Hippocampal formation (tissue), 2 donors: ENCODE measurements around the gene RMI2.

Source experiments
- DNase-seq, 2 donors: peaks; one replicate each; lab custom pipeline; 2025; lab: John Stamatoyannopoulos, UW

Gene RMI2

DNA sequence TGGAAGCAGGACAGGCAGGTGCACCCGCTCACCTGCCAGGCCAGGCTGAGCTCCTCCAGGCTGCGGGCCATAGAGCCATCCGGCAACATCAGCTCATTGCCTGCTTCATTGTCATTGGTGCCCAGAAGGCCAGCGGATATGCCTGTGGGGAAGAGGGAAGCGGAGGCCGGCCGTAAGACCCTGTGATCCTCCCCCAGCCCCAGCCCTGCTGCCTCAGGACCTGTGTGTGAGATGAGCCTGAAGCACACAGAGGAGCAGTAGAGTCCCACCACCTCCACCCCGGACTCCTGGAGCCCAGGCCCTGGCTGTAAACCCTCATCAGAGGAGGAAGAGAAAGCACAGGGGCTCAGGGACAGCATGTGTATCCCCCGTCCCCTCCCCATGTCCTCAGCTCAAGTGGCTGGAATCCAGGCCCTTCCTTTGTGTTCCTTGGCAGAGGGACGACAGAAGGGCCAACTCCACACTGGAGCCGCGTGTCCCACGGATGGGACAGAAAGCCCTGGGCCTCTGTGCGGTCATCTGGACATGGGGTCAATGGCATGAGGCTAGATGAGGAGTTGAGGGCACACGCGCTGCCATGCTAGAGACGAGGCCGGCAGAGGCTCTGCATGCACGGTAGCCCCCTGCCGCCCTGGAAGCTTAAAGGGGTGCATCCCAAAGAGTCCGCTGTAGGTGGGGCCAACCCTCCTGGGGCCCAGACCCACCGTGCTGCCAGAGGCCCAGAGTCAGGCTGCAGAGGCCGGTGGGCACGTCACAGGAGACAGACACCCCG, 39.1 kb downstream of the RMI2 start:
- DNase-seq, result no peak

DNA sequence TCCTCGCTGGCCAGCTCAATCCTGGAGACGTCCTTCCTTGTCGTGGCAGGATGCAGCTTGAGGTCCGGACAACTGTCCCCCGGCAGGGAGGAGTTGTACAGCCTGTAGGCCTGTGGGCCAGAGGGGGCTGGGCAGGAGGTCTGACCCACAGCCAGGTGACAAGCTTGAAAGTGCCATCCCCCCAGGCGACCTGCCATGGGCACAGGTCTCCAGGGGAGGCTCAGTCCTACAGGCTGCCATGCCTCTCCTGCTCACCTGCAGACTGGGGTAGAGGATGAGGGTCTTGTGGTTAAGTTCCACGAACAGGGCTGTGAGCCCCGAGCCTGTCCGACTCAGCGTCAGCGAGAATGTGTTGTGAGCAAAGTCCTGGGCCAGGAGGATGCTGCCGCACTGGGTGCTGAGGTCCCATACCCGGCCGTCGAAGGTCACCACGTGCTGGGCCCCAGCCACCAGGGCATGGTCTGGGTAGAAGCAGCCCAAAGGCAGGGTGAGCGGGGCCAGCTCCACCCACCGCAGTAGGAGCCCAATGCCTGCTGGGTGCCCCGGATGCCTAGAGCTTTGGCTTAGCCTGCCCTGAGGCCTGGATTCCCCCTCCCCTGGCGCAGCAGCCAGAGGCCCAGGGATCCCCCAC, 39.8 kb downstream of the RMI2 start:
- DNase-seq, result no peak

DNA sequence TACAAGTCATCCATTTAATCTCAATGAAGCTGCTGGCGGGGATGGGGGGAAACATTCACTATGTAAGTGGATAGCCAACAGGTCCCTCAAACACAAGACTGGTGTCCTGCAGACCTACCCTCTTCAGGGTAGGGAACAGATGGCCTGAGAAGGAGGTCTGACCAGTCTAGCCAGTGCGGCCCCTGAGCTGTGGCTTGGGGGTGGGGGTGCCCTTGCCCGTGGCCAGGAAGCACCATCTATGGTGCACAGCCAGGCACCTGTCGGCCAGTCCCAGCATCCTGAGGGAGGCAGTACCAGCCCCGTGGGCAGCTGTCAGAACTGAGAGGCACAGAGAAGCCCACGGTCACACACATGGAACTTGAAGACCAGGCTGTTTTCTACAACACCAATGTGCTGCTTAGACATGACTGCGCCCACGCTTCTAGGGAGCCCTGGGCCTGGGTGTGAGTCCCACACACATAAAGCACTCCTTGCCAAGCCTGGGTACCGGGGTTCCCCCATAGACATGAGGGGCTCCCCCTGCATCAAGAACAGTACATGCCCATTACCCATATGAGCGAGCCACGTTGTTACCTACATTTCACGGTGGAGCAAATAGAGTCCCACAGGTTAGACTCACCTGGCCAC, 40.9 kb downstream of the RMI2 start:
- no peak for DNase-seq

DNA sequence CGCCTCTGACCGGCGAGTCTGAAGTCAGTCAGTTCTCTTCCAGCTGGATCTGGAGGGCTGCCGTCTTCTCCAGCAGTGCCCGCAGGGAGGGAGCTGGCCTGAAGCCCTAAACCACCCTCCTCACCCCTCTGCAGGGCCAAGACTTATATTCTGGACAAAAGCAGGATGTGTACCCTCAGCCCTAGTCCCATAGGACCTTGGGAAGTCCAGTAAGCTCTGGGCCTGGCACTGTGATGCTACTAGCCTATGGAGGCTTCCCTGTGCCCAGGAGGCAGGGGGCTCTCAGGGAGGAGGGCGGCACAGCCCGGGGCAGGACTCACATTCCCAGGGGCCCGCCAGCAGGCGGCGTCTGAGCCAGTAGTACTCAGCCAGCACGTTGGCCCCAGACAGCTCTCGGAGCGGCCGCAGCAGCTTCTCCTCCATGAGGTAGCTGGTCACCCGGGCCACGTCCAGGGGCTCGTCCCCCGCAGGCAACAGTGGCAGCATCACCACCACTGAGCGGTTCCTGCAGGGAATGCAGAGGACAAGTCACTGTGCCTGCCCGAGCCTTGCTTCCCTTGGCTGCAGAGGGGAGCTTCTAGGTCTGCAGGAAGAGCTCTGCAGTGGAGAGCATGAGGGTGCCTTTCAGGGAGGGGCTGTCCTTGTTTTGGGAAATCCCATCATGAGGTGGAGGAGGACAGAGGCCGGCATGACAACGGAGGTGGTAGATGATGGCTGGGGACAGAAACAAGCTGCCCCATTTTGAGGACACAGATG, 41.7 kb downstream of the RMI2 start:
- DNase-seq, result no peak

DNA sequence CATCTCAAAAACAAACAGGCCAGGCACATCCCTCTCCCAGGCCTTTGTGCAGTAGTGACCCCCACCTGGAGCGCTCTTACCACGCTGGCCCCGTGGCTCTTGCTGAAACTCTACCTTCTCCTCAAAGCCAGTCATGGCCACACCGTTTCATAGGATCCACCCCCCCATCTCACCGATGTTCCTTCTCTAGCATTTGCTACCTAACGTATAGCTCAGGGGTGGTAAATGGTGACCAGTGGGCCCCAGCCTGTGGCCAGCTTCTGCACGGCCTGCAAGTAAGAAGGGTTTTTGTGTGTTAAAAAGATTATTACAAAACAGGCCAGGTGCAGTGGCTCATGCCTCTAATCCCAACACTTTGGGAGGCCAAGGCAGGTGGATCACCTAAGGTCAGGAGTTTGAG, 43.8 kb downstream of the RMI2 start:
- no peak for DNase-seq

DNA sequence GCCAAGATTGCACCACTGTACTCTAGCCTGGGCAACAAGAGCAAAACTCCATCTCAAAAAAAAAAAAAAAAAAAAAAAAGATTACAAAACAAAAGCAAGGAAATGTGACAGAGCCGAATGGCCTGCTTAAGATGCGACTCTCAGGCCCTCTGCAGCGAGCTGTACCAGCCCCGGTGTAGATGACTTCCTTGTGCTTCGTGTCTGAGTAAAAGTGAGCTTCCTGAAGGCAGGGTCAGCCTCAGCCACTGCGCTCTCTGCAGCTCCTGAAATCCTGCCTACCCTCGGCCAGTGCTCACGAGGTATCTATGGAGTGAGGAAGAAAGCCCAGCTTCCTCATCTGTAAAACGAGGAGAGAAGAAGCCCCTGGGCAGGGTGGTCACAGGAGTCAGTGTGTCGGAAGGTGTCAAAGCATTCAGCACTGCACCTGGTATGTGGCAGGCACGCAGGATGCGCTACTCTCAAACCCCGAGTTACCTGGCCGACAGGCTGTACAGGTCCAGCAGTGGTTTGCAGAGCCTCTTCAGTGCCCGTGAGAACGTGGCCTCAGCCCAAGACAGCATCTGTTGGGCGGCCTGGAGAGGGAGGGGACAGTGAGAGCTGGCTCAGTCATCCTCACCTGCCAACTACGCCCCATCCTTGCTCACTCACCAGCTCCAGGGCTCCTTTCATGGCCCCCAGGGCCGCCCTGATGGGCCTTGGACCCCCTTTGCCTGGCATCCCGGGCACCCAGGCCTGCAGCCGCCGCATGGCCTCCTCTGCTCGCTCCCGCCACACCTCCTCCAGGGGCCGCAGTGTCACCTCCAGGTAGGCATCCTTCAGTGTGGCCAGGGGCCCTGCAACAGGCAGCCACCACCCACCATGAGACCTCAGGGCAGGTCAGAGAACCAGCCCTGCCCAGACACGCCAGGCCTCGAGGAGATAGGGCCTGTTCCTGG, 44.6 kb downstream of the RMI2 start:
- no peak for DNase-seq

DNA sequence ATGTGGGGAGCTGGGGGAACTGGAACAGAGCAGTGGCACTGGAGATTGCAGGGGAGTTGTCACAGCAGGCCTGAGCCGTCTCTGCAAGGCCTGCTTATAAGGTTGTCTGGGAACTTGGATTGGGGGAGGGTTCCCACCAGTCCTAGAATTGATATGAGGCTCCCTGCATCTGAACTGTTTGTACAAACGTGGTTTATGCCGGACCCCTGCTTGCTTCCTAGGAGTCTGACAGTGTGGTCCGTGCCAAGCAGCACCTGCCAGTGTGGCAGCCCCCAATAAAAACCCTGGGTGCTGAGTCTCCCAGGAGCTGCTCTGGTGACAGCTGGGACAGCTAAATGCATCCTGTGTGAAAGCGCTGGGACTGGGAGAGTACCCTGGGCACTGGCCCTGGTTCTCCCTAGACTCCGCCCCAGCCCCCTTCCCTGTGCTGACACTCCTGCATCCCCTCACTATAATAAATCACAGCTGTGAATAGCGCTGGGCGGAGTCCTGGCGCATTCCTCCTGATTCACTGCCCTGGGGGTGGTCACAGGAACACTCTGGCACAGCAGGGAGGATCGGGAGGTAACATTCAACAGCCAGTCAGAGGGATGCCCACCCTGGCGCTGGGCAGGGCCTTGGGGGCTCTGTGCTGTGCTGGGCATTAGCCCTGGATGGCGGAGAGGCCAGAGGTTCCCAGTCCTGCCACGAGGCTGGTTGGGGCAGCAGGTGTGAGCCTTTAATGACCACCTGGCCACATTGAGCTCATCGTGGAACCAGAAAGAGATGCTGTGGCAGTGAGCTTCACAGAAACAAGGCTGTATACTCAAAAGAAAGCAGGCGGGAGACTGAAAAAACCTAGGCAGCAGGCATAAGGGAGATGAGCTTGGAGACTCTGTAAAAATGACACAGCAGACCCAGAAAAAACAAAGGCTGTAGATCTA, 45.6 kb downstream of the RMI2 start:
- DNase-seq, result no peak

DNA sequence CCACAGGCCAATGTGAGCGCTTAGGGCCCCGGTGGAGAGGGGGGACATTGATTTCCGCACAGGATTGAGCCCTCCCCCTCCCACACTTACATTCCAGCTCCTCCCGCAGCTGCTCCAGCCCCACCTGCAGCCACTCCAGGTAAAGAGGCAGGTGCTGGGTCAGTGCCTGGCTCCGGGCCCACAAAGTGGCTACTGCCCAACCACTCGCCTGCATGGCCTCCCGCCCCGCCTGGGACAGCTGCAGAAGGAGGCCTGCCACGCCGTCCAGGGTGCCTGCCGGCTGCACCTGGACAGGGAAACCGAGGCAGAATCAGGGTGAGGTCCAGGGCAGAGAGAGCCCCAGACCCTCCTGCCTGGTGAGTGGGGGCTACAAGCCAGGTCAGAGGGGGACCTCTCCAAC, 46.3 kb downstream of the RMI2 start:
- DNase-seq, result no peak

DNA sequence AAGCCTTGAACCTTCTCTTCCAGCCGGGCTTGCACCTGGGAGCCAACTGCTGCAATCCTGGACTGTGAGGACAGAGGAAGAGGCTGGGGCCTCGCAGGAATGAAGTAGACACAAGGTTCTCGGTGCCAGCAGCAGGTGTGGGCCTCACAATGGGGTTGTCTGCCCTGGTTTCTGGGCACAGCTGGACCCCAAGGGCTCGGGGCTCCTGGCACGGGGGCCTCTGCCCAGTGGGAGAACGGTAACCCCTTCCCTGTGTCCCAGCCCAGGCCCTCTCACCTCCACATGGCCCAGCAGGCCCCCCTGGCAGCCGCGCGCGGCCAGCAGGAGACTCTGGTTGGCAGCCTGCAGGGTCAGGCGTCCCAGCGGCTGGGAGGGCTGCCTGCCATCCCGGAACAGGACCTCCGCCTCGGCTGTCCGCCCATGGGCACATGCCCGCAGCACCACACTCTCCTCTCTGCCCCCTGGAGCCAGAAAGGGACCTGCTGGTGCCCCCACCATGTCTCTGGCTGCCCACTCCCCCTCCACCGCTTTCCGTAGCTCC, 46.9 kb downstream of the RMI2 start:
- no peak for DNase-seq

DNA sequence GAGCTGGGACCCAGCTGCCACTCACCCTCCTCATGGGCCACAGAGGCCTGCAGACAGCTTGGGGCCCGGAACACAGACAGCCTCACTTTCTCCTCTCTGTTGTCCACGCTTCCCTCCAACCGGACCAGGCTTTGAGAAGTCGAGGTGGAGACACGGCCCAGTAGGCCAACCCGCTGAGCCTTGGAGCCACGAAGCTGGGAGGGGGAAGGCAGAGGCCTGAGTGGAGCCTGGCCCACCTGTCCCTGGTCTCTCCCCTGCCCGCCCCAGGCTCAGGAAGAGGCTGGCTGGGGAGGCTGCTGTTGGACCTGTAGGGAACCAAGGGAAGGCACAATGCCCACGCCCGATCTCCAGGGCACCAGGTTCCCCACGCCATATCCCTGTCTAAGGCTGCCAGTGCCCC, 48.1 kb downstream of the RMI2 start:
- no peak for DNase-seq

DNA sequence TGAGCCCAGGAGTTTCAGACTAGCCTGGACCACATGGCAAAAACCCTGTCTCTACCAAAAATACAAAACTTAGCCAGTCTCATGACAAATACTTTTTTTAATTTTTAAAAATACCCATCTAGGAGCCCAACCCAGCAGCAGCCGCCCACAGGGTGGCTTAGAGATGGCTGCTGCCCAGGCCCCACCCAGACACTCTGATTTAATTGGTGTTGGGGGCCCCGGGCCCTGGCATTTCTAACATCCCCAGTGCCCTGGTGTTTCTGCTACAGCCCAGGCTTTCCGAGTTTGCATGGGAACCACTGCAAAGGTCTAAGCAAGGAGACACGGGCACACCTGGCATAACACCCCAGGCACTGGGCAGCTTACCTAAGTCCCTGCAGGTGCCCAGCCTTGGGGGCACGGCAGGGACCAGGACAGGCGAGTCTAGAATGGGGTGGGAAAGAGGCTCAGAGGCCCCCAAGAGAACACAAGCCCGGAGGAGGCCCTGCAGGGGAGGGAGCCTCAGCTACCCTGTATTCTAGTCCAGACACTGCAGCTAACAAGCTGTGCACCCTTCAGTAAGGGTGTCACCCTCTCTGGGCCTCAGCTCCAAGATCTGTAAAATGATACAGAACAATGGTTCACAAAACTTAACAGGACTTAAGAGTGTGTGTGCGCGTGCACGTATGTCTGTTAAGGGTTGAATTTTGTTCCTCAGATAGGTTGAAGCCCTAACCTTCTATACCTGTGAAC, 48.8 kb downstream of the RMI2 start:
- DNase-seq, result no peak

DNA sequence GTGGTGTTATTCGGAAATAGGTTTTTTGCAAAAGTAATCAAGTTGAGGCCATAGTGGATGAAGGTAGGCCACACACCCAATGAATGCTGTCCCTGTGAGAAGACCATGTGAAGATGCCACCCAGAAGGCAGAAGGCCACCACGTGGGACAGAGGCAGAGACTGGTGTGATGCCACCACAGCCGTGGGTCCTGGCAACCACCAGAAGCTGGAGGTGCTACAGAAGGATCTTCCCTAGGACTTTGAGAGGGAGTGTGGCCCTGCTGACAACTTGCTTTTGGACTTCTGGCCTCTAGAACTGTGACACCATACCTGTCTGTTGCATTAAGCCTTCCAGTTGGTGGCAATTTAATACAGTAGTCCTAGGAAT, 49.3 kb downstream of the RMI2 start:
- DNase-seq, result no peak

DNA sequence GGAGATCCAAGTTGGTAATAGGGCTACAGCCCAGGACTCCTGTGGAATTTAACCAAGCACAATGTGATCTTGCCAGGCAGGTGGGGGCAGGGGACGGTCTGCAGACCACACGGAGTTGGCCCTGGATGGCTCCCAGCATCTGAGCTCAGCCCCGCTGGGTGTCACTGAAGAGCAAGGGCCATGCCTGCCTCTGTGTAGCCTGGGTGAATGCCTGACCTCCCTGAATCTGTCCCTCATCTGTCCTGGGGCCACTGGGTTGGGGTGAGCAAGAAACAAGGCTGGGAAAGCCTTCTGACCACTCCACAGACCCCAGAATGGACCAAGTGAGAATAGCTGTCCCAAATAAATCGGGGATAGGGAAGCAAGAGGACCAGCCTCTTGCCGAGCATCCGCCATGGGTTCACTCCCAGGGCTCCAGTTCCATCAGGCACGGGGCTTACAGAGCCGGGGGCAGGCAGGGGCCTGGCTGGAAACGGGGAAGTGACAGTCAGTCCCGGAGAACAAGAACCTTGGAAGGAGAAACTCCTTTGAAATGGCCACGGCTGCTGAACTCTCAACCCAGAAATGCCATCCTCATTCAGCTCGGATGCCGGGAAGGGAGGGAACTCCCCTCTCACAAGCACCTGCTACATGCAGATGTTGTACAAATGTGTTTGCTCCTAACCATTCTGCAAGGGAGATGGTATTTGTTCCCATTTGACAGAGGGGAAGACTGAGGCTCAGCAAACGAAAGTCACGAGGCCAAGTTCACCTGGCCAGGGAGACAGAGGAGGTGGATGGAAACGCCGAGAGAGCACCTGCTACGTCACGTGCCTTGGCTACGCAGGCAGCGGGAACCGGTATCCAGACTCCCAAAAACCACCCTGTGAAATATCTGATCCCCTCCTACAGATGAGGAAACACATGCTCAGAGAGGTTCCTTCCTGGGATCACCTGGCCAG, 50.0 kb downstream of the RMI2 start:
- DNase-seq, result no peak

DNA sequence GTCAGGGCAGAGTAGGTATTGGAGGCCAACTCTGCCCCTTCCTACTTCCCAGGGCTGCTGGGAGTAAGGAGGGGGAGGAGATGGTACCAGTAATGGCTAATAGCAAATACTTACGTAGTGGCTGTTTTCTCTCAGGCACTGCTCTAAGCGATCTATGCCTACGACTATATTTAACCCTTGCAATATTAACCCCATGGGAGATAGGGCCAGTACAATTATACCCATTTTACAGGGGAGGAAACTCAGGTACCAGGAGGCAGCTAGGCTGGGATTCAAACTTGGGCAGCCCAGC, 50.6 kb downstream of the RMI2 start:
- DNase-seq, result no peak

DNA sequence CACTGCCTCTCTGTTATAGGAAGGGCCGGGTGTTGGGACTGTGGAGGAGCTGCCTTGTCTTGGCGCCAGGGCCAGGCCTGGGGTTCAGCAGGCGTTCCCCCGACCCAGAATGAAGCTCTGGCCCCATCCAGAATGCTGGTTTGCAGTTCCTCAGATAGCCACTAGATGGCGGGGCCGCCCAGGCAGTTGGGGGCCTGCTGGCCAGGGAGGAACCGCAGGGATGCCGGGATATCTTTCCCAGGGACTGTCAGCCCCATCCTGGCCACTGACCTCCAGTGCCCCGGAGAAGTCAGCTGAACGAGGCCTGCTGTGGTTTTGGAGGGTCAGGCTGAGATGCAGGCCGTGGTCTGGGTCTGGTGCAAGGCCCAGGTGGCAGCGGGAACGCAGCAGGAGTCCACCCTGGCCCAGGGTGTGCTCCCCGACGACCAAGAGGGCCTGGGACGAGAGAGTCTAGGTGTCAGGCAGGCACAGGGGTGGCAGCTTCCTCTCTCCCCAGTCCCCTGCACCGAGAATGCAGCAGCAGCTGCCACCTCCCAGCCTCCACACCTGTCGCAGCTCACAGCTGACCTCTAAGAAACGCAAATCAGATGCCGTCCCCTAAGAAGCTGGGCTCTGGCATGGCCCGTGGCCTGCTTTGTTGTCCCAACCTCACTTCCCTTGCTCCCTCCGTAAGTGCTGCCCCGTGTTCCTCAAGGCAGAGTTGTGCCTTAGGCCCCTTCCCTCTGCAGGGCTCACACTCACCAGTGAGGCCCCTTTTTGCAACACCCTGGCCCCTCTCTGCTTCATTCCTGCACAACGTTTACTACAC, 51.2 kb downstream of the RMI2 start:
- DNase-seq, result peak; percentile 45 to 57

DNA sequence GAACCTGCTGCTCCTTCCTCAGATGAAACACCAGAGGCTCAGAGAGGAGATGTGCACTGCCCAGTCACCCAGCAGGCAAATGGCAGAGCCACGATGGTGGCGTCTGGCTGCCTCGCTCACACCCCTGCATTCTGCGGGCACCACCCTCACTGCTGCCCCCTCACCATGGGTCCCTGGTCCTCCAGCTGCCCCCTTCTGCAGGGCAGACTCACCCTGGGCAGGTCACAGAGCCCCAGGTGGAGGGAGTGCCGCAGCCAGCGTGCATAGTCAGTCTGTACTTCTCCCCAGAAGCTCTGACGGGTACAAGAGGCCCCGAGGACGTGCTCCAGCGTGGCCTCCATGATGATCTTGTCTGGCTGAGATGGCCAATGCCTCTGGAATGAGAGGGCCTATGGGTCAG, 52.9 kb downstream of the RMI2 start:
- DNase-seq, result no peak

DNA sequence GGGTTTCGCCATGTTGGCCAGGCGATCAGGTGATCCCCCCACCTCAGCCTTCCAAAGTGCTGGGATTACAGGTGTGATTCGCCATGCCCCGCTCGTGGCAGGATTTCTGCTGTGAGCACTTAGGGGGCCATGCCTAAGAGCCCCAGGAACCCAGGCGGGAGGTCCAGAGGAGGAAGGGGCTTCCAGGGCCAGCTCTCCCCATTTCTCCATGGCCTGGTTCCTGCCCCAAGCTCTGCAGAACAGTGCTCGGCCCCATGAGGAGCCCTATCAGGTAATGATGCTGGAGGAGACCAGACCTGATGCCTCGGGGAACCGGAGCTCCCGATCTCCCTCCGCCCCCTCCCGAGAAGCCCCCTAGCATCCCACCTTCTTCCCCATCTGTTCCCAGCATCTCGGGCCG, 53.6 kb downstream of the RMI2 start:
- DNase-seq, result no peak
